HG03139 (cell line): ENCODE measurements around the gene SLC22A9.
"Not testable (repeated sequence)": the region's sequence is repeated elsewhere in the genome, so short reads cannot be mapped to it uniquely, and the experiment has no call there.

Experiments
- ATAC-seq: cut with Tn5 transposase; IDR thresholded peaks from one replicate; pipeline ENCODE4 v1.9.1; 2021; ENCODE audit not compliant: unreplicated experiment

SLC22A9 gene

DNA sequence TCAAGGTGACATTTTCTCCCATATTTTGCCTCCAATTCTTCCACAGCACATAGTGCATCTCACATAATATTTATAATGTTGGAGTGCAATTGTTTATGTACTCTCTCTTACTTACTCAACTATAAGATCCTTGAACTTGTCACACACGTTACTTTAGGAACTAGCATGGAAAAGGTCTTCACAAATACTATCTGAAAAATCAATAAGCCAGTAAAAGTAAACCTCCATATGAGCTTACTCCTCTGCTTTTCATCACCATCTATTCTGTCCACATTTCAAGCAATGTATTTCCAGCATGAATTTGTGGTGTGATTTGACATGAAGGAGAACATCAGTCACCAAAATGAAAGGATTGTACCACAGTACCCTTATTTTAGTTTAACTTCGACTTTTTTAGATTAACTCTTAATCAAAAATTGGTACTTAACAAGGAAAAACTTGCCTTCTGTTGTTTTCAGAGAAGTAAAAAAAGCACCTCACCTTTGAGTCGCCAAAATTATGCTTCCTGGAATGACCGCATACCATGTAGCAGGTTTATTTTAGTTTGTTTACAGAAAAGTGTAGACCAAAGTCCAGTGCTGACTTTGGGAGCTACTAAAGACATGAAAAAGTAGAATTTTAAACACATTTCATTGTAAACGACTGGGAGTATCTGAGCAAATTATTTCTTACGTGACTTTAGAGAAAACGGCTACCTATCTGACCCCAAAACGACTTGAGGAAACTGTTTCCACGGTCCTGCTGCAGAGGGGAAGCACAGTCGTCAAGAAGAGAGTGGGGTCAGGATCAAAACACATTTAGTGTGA, at the start of gene SLC22A9:
Gene SLC22A9 (plus strand): TSS at position 621 of the 806 bp plus-strand sequence. CDS start 272 bp downstream, outside the sequence.
- ATAC-seq: no peak

DNA sequence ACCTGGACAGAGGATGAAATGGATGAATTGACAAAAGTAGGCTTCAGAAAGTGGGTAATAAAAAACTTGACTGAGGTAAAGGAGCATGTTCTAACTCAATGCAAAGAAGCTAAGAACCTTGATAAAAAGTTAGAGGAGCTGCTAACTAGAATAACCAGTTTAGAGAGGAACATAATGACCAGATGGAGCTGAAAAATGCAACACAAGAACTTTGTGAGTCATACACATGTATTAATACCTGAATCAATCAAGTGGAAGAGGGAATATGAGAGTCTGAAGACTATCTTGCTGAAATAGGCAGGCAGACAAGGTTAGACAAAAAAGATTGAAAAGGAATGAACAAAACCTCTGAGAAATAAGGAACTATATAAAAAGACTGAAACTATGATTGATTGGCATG, 47.9 kb upstream of the SLC22A9 start:
- no peak for ATAC-seq

DNA sequence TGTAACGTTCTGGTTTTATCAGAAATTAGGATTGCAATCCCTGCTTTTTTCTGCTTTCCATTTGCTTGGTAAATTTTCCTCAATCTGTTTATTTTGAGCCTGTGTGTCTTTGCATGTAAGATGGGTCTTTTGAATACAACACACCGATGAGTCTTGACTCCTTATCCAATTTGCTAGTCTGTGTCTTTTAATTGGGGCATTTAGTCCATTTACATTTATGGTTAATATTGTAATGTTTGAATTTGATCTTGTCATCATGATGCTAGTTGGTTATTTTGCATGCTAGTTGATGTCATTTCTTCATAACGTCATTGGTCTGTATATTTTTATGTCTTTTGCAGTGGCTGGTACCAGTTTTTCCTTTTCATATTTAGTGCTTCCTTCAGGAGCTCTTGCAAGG, 34.5 kb upstream of the SLC22A9 start:
- ATAC-seq: not testable (repeated sequence)

DNA sequence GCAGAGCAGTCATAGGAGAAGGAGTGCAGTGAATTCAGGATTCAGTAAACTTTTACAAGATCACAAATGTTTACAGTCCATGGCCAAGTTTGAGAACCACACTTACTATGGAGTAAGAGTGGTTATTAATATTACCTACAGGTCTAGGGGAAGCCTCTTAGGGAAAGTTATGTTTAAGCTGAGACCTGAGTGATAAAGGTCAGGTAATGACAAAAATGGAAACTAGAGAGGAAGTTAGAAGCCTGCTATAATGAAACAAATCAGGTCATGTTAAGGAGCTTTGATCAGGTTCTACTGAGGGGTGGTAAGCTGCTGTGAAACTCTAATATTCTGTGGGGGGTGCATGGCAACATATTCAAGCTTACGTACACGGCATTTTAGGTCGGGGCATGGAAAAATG, 32.5 kb upstream of the SLC22A9 start:
- ATAC-seq: no peak

DNA sequence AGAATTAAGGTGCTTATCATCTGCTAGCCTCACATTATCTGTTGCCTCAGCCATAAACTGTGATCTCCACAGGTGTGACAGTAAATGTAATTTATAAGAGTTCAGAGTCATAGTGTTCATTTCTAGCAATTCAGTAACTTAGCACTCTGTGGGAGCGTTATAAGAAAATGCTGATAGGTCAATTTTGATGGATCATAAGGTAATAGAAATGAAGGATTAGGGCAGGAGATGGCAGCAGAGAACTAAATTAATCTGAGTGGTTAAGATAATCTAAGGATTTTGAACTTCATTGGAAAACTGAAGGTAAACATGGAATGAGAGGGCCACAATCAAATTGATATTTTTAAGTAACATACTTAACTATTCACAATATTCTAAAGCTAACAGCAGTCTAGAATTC, 26.5 kb upstream of the SLC22A9 start:
- ATAC-seq: no peak

DNA sequence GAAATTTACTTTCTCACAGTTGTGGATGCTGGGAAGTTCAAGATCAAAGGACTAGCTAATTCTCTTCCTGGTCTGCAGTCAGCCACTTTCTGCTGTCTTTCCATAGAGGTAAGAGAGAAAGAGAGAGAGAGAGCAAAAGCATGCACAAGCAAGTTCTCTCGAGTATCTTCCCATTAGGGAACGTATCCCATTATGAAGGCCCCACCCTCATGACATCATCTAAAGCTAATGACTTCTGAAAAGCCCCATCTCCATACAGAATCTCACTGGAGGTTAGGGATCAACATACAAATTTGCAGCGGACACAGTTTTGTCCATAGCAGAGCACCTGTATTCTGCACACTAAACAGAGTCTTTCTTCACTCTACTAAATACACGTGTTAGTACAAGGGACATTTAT, 17.4 kb upstream of the SLC22A9 start:
- no peak for ATAC-seq

DNA sequence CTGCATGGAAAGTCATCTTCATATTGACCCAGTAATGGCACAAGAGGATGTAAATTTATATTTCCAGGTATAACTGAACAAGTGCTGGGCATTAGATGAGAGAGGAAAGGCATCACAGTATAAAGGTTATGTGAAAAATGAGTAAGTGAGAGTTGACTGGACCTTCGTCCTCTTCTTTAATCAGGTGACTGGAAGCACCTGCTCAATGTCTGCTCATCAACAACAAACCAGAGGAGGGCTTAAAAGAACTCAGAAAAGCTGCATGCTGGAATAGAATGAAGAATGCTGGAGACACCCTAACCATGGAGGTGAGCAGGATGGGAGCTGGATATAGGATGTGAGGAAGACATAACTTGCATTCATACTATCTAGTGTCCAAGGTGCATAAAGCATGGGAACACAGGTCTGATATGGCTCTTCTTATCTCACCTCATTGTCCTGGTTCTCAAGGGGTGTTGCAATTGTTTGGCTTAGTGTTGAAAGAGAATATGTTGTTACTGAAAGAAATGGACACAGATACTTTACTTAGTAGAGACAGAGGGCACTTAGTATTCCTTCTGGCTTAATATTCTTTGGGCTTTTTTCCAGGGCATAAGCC, 7.3 kb upstream of the SLC22A9 start:
- ATAC-seq: no peak

DNA sequence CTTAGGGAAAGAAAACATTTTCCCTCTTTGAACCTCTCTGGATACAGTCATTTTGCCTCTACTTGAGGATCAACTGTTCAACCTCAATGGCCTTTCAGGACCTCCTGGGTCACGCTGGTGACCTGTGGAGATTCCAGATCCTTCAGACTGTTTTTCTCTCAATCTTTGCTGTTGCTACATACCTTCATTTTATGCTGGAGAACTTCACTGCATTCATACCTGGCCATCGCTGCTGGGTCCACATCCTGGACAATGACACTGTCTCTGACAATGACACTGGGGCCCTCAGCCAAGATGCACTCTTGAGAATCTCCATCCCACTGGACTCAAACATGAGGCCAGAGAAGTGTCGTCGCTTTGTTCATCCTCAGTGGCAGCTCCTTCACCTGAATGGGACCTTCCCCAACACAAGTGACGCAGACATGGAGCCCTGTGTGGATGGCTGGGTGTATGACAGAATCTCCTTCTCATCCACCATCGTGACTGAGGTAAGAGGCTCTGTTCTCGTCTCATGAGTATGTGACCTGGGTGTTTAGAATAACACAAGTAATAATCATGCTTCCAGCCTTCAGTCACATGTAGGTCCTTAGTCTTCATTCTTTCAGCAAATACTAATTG, 495 bp downstream of the SLC22A9 start:
- no peak for ATAC-seq

DNA sequence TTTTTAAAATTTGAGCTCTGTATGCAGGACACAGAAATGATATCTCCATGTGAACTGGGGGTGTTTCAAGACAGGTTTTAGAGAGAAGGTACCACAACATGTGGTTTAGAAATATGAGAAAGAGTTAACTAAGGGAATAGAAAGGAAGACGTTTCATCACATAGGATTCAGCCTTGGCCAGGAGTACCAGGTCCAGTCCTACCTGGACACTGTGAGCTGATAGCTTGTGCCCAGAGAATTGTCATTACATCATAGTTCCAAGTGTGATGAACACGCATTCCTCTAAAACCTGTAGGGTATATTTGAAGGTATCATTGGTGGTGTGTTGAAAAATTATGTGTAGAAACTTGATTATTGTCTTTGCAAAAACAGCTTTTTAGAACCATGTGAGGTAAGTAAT, 1.8 kb downstream of the SLC22A9 start:
- ATAC-seq: no peak

DNA sequence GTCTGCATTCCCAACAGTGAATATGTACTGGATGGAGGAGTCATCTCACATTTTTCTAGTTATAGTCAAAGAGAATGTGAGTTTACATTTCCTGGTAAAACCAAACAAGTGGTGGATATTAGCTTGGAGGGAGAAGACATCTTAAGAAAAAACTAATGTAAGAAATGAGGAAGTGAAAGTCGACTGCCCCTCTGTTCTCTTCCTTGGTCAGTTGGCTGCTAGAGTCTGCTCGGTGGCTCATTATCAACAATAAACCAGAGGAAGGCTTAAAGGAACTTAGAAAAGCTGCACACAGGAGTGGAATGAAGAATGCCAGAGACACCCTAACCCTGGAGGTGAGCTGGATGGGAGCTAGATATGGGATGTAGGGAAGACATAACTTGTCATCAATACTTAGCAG, 5.8 kb downstream of the SLC22A9 start:
- no peak for ATAC-seq

DNA sequence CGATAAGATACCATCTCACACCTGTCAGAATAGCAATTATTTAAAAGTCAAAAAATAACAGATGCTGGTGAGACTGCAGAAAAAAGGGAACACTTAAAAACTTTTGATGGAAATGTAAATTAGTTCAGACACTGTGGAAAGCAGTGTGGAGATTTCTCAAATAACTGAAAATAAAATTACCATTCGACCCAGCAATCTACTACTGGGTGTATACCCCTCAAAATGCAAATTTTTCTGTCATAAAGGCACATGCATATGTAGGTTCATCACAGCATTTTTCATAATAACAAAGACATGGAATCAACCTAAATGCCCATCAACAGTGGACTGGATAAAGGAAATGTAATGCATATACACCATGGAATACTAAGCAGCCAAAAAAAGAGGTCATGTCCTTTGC, 10.5 kb downstream of the SLC22A9 start:
- ATAC-seq: no peak

DNA sequence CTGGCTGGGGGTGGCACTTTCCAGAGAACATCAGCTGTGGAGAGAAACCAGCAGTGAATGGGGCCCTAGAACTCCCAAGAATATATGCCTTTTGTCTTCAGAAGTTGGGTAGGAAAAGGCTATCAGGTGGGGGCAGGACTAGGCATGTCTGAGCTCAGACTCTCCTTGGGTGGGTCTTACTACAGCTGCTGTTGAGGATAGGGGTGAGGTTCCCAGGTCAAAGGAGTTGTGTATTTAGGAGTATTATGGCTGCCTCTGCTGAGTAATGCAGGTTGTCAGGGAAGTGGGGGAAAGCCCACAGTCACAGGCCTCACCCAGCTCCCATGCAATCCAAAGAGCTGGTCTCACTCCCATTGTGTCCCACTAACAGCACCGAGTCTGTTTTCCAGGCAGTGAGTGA, 26.1 kb downstream of the SLC22A9 start:
- ATAC-seq: no peak

DNA sequence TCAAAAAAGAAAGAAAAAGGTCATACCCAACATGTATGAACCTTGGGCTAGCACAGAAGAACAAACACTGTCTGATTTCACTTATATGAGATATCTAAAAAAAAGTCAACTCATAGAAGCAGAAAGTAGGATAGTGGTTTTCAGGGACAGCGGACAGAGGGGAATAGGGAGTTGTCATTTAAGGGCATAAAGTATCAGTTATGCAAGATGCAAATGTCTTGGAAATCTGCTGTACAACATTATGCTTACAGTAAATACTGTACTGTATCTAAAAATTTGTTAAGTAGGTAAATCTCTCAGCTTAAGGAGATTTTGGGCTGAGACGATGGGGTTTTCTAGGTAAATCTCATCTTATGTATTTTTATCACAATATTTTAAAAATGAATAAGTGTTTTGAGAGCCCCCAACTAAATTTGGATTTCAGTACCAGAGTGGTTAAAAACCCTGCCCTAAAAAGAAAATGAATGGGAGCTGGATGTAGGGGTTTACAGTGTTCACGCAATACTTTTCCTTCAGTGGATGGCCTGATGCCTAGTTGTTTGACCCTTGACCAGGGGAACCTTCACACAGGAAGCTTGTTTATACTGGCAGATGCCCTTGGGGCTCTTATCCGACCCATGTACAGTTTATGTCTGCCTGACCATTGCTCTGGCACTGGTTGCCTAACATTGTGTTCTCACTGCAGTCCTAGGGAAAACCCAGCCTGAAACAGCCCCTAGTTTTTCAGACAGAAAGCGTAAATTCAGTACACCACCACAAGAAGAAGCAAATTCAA, 34.8 kb downstream of the SLC22A9 start:
- no peak for ATAC-seq

DNA sequence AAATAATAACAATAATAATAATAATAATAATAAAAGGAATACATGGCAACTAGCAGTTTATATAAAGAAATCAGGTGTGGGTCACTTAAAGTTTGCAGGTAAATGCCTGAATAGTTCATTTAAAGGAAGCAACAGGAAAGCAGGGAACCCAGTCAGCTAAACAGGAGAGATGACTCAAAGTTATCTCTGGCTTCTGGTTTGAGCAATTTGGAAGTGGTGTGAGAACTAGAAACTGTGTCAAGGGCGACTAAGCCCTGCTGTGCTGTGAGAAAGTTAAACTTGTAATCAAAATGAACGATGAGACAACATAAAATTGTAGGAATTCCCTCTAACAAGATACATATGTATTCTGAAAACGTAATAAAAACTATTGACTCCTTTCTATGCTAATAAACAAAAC, 35.5 kb downstream of the SLC22A9 start:
- ATAC-seq: no peak

DNA sequence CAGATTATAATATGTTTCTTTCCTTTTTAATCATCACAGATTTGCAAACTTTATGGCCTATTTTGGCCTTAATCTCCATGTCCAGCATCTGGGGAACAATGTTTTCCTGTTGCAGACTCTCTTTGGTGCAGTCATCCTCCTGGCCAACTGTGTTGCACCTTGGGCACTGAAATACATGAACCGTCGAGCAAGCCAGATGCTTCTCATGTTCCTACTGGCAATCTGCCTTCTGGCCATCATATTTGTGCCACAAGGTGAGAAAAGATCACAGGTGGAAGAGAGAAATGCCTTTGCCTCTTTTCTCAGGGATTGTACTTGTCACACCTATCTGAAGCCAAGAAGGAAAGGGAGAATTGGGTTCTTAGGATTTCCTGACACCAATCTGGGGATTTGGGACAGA, 36.9 kb downstream of the SLC22A9 start:
- no peak for ATAC-seq

DNA sequence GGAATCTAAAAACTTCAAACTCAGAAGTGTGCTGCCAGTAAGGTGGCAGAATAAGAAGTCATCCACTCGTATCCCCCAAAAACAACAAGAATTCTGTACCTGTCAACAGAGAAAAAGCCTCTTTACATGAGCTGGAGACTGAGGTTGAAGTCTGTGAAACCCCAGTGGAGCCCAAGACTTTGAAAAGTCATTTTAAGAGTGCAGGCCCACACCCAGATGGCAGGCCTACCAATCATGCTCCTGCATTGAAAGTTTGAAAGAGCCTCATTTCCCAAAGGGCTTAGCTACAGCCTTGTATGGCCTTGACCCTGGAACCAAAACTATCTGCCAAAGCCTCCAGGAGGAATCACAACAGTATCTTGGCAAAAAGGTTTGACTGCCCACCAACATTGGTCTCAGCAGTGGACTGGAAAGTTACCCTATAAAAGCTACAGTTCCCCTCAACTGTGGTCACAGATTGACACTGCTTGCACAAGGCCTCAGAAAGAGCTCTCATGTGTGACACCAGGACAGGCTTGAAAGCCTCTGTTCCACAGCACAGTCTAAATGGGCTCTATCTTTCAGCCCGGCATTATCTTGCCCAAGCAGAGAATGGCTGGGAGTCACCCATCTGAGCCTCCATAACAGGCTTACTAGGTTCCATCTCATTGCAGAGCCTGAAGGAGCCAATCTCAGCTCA, 47.7 kb downstream of the SLC22A9 start:
- no peak for ATAC-seq

DNA sequence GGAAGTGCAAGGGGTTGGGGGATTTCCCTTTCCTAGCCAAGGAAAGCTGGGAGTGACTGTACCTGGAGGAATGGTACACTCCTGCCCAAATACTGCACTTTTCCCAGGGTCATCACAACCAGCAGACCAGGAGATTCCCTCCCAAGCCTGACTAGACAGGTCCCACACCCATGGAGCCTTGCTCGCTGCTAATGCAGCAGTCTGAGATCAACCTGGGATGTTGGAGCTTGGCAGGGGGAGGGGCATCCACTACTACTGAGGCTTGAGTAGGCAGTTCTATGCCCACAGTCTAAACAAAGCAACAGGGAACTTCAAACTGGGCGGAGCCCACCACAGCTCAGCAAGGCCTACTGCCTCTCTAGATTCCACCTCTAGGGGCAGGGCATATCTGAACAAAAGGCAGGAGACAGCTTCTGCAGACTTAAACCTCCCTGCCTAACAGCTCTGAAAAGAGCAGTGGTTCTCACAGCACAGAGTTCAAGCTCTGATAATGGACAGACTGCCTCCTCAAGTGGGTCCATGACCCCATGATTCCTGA, 58.5 kb downstream of the SLC22A9 start:
- ATAC-seq: no peak

DNA sequence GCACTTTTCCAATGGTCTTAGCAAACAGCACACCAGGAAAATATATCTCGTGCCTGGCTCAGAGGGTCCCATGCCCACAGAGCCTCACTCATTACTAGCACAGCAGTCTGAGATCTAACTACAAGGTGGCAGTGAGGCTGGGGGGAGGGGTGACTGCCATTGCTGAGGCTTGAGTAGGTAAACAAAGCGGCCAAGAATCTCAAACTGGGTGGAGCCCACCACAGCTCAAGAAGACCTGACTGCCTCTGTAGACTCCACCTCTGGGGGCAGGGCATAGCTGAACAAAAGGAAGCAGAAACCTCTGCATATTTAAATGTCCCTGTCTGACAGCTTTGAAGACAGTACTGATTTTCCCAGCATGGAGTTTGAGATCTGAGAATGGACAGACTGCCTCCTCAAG, 61.1 kb downstream of the SLC22A9 start:
- not testable (repeated sequence) for ATAC-seq

DNA sequence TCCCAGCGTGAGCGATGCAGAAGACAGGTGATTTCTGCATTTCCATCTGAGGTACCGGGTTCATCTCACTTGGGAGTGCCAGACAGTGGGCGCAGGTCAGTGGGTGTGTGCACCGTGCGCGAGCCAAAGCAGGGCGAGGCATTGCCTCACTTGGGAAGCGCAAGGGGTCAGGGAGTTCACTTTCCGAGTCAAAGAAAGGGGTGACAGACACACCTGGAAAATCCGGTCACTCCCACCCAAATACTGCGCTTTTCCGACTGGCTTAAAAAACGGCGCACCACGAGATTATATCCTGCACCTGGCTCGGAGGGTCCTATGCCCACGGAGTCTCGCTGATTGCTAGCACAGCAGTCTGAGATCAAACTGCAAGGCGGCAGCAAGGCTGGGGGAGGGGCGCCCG, 65.8 kb downstream of the SLC22A9 start:
- ATAC-seq: not testable (repeated sequence)

DNA sequence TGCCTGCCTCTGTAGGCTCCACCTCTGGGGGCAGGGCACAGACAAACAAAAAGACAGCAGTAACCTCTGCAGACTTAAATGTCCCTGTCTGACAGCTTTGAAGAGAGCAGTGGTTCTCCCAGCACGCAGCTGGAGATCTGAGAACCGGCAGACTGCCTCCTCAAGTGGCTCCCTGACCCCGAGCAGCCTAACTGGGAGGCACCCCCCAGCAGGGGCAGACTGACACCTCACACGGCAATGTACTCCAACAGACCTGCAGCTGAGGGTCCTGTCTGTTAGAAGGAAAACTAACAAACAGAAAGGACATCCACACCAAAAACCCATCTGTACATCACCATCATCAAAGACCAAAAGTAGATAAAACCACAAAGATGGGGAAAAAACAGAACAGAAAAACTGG, 66.2 kb downstream of the SLC22A9 start:
- ATAC-seq: not testable (repeated sequence)

DNA sequence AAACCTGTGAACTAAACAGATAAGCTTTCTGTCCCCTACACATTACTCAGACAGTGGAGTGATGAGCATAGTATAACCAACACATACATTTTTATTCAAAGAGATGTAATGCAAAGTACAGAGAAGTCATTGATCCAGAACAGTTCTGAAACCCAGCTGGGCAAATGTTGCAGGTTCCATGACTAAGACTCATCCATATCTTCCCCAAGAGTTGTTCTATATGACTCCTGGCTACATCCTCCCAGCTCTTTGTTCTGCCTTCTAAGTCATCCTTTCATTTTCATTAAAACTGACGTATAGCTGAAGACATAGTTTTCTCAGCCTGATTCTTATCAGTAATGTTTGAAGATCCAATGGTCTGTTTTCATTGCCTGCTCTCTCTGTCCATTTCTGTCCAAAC, 74.1 kb downstream of the SLC22A9 start:
- ATAC-seq: no peak
